ENCODE data around the gene SMPDL3B.
A peak's percentile ranks its signal among the peaks of the same experiment; 100 is the strongest.

Gene SMPDL3B

DNA sequence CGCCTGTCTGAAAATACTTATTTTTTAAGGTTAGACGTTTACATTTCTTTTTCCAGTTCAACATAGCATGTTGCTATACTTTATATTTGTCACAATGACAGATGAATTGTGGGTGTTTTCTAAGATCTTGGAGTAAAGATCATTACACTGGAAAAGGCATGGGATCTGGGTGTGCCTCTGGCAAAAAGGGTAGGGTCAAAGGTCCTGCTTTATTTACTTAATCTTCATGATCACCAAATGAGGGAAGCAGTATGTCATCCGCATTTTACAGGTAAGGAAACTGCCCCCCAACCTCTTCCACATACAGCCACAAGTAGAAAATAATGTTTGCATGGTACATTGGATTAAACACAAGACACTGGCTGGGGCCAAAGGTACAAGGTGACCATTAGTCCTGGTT is 12.5 kb upstream of the SMPDL3B start:
- H3K9me2 ChIP-seq (ENCODE audit: low read depth, low read length) = no peaks in the 10 kb centered on the region
- no peak overlapping the region for H3K4me2 ChIP-seq (ENCODE audit: low read length)
- no peak overlapping the region for H2AFZ ChIP-seq (ENCODE audit: low read length)
- no peaks in the 10 kb centered on the region for H3K36me3 ChIP-seq (ENCODE audit: insufficient read depth, low read length)
- H3K4me3 ChIP-seq (ENCODE audit: low read depth, low read length, poor library complexity, severe bottlenecking) = no peak overlapping the region
- no peak for TF ChIP-seq EZH2 (IDR thresholded peaks at IDR 0.05; ENCODE audit: borderline replicate concordance, low read length)
- TF ChIP-seq, protein P1, sequence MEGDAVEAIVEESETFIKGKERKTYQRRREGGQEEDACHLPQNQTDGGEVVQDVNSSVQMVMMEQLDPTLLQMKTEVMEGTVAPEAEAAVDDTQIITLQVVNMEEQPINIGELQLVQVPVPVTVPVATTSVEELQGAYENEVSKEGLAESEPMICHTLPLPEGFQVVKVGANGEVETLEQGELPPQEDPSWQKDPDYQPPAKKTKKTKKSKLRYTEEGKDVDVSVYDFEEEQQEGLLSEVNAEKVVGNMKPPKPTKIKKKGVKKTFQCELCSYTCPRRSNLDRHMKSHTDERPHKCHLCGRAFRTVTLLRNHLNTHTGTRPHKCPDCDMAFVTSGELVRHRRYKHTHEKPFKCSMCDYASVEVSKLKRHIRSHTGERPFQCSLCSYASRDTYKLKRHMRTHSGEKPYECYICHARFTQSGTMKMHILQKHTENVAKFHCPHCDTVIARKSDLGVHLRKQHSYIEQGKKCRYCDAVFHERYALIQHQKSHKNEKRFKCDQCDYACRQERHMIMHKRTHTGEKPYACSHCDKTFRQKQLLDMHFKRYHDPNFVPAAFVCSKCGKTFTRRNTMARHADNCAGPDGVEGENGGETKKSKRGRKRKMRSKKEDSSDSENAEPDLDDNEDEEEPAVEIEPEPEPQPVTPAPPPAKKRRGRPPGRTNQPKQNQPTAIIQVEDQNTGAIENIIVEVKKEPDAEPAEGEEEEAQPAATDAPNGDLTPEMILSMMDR (IDR thresholded peaks at IDR 0.05; ENCODE audit: low read length) = no peak
- H4K20me1 ChIP-seq (ENCODE audit: insufficient read depth, low read length) = no peaks in the 10 kb centered on the region
- no peaks in the 10 kb centered on the region for H3K79me2 ChIP-seq (ENCODE audit: insufficient read depth, low read length)
- peaks cover 4% of the 10 kb centered on the region for H3K4me1 ChIP-seq (ENCODE audit: insufficient read depth, low read length, severe bottlenecking)
- no peaks in the 10 kb centered on the region for H3K9me3 ChIP-seq (ENCODE audit: low read length)
- H3K27me3 ChIP-seq (ENCODE audit: insufficient read depth, low read length) = 0 out of 2 replicates have a peak, but pooled peaks cover 3% of the 10 kb centered on the region
- no peaks in the 10 kb centered on the region for H3F3A ChIP-seq (ENCODE audit: insufficient read depth, low read length)
- H3K9ac ChIP-seq (ENCODE audit: low read length) = no peak overlapping the region
- no peak overlapping the region for H3K27ac ChIP-seq (ENCODE audit: low read depth, low read length, poor library complexity, severe bottlenecking)

DNA sequence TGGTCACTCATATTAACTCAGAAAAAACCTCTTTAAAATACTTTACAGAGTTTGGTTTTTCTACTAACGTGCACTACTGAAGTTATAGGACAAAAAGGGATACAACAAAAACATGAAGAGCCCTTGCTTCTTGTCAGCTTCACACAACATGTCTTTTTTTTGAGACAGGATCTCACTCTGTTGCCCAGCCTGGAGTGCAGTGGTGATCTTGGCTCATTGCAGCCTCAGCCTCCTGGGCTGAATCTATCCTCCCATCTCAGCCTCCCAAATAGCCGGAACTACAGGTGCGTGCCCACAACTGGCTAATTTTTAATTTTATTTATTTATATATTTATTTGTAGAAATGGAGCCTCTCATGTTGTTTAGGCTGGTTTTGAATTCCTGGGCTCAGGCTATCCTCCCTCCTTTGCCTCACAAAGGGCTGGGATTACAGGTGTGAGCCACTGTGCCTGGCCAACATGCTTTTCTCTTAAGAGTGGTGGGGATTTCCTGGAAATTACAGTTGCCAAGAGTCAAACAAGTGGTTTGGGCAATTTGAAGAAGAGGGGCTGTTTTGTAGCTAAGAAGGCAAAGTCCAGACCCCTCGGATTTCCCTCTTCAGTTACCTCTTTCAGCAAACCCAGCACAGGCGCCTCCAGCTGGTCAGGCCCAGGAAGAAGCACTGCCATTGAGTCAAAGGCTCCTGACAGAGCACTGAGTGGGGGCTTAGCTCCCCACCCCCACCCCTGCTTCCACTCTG is 6.4 kb upstream of the SMPDL3B start:
- peaks cover 14% of the 10 kb centered on the region for H3K4me1 ChIP-seq (ENCODE audit: insufficient read depth, low read length, severe bottlenecking)
- H3K9ac ChIP-seq (ENCODE audit: low read length) = no peak overlapping the region
- no peaks in the 10 kb centered on the region for H3K9me3 ChIP-seq (ENCODE audit: low read length)
- H2AFZ ChIP-seq (ENCODE audit: low read length) = no peak overlapping the region
- H3K79me2 ChIP-seq (ENCODE audit: insufficient read depth, low read length) = no peaks in the 10 kb centered on the region
- no peaks in the 10 kb centered on the region for H3K36me3 ChIP-seq (ENCODE audit: insufficient read depth, low read length)
- H3K27ac ChIP-seq (ENCODE audit: low read depth, low read length, poor library complexity, severe bottlenecking) = no peak overlapping the region
- H3K4me3 ChIP-seq (ENCODE audit: low read depth, low read length, poor library complexity, severe bottlenecking) = no peak overlapping the region
- no peaks in the 10 kb centered on the region for H3F3A ChIP-seq (ENCODE audit: insufficient read depth, low read length)
- no peak overlapping the region for H3K4me2 ChIP-seq (ENCODE audit: low read length)
- H4K20me1 ChIP-seq (ENCODE audit: insufficient read depth, low read length) = no peaks in the 10 kb centered on the region
- TF ChIP-seq, protein P1 (IDR thresholded peaks at IDR 0.05; ENCODE audit: low read length) = peak; percentile 45
- TF ChIP-seq EZH2 (IDR thresholded peaks at IDR 0.05; ENCODE audit: borderline replicate concordance, low read length) = no peak
- no peaks in the 10 kb centered on the region for H3K9me2 ChIP-seq (ENCODE audit: low read depth, low read length)
- H3K27me3 ChIP-seq (ENCODE audit: insufficient read depth, low read length) = 0 out of 2 replicates have a peak, but pooled peaks cover 3% of the 10 kb centered on the region

DNA sequence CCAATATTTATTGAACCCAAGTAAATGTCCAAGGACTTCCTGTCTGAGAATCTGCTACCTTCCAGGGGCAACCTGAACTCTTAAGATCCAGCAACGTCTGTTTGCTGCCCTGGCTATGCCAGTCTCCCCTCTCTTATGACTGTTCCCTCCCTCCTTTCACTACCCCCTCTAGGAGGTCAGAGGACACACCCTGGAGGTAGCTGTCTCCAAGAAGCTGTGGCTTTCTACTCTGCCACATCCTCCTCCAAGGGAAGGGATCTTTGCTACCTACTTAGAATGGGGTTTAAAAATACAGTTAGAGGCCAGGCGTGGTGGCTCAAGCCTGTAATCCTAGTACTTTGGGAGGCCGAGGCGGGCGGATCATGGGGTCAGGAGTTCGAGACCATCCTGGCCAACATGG is 3.6 kb upstream of the SMPDL3B start:
- Histone ChIP-seq H3K9me3 (ENCODE audit: low read length) (no peaks in the 10 kb centered on the region), H3K9me2 (ENCODE audit: low read depth, low read length) (no peaks in the 10 kb centered on the region), H3F3A (ENCODE audit: insufficient read depth, low read length) (no peaks in the 10 kb centered on the region), H3K4me2 (ENCODE audit: low read length) (no peak overlapping the region), H3K79me2 (ENCODE audit: insufficient read depth, low read length) (no peaks in the 10 kb centered on the region), H3K27me3 (ENCODE audit: insufficient read depth, low read length) (0 out of 2 replicates have a peak, but pooled peaks cover 2% of the 10 kb centered on the region), H3K27ac (ENCODE audit: low read depth, low read length, poor library complexity, severe bottlenecking) (no peak overlapping the region), H2AFZ (ENCODE audit: low read length) (no peak overlapping the region), H3K9ac (ENCODE audit: low read length) (no peak overlapping the region), H3K4me3 (ENCODE audit: low read depth, low read length, poor library complexity, severe bottlenecking) (no peak overlapping the region), H3K36me3 (ENCODE audit: insufficient read depth, low read length) (no peaks in the 10 kb centered on the region), H3K4me1 (ENCODE audit: insufficient read depth, low read length, severe bottlenecking) (peaks cover 24% of the 10 kb centered on the region), H4K20me1 (ENCODE audit: insufficient read depth, low read length) (no peaks in the 10 kb centered on the region)
- TF ChIP-seq, protein P1 (IDR thresholded peaks at IDR 0.05; ENCODE audit: low read length) = no peak
- no peak for TF ChIP-seq EZH2 (IDR thresholded peaks at IDR 0.05; ENCODE audit: borderline replicate concordance, low read length)

Data from OCI-LY1 (cell line).